8988T (cell line): ENCODE measurements around the gene SMIM29.
"Not testable (repeated sequence)": the region's sequence is repeated elsewhere in the genome, so short reads cannot be mapped to it uniquely, and the experiment has no call there.

Source experiments
- DNase-seq: peaks from one replicate; pipeline ENCODE4 v3.0.0; 2011

Gene SMIM29

GRCh38 chr6:34248727-34249468, at the start of gene SMIM29:
TSS of gene SMIM29 (minus strand) at chr6:34249006. CDS start at chr6:34247791, 1,215 bp downstream.
- peak; percentile 80 for DNase-seq

- no peak for DNase-seq
Measured at GRCh38 chr6:34295721-34296120, 46.9 kb upstream of the SMIM29 start.

GRCh38 chr6:34292954-34293353, 44.1 kb upstream of the SMIM29 start:
- DNase-seq = no peak

GRCh38 chr6:34289137-34289536, 40.3 kb upstream of the SMIM29 start:
- DNase-seq = no peak

- no peak for DNase-seq
Measured at GRCh38 chr6:34288581-34288980, 39.8 kb upstream of the SMIM29 start.

GRCh38 chr6:34285448-34286164, 36.8 kb upstream of the SMIM29 start:
- DNase-seq = no peak

GRCh38 chr6:34284563-34285447, 36.0 kb upstream of the SMIM29 start:
- no peak for DNase-seq

- DNase-seq = no peak
Measured at GRCh38 chr6:34281702-34282334, 33.0 kb upstream of the SMIM29 start.

GRCh38 chr6:34280216-34280615, 31.4 kb upstream of the SMIM29 start:
- DNase-seq = no peak

- DNase-seq = no peak
Measured at GRCh38 chr6:34278833-34279232, 30.0 kb upstream of the SMIM29 start.

- DNase-seq = no peak
Measured at GRCh38 chr6:34277763-34278112, 28.9 kb upstream of the SMIM29 start.

GRCh38 chr6:34276881-34277762, 28.3 kb upstream of the SMIM29 start:
- no peak for DNase-seq

GRCh38 chr6:34276191-34276590, 27.4 kb upstream of the SMIM29 start:
- no peak for DNase-seq

- no peak for DNase-seq
Measured at GRCh38 chr6:34275128-34275804, 26.5 kb upstream of the SMIM29 start.

GRCh38 chr6:34274129-34274528, 25.3 kb upstream of the SMIM29 start:
- no peak for DNase-seq

- no peak for DNase-seq
Measured at GRCh38 chr6:34273242-34273805, 24.5 kb upstream of the SMIM29 start.

- peak; percentile 51 for DNase-seq
Measured at GRCh38 chr6:34272013-34272926, 23.5 kb upstream of the SMIM29 start.

GRCh38 chr6:34269658-34270341, 21.0 kb upstream of the SMIM29 start:
- not testable (repeated sequence) for DNase-seq

- DNase-seq = not testable (repeated sequence)
Measured at GRCh38 chr6:34269132-34269531, 20.3 kb upstream of the SMIM29 start.
